Activated CD4-positive, CD25-positive, alpha-beta regulatory T cell treated with anti-CD3 and anti-CD28 coated beads, Interleukin-2, amount 50 U/mL, for 16 hours (primary cell): ENCODE data around the gene ZMIZ1.

ENCODE experiments used
- DNase-seq: peaks from one replicate; pipeline ENCODE4 v3.0.0-alpha.2; 2020; ENCODE audit warnings: low read depth, low spot score

The ZMIZ1 gene

GRCh38 chr10:79116368-79116767, 47.6 kb downstream of the ZMIZ1 start:
- no peak for DNase-seq

- no peak for DNase-seq
These were observed 48.3 kb downstream of the ZMIZ1 start for GRCh38 chr10:79116801-79117723.

- DNase-seq = no peak
These were observed 49.8 kb downstream of the ZMIZ1 start for GRCh38 chr10:79118286-79119202.

GRCh38 chr10:79119306-79119705, 50.5 kb downstream of the ZMIZ1 start:
- no peak for DNase-seq

- no peak for DNase-seq
These were observed 54.8 kb downstream of the ZMIZ1 start for GRCh38 chr10:79123547-79123963.

- no peak for DNase-seq
These were observed 55.3 kb downstream of the ZMIZ1 start for GRCh38 chr10:79124066-79124465.

- no peak for DNase-seq
These were observed 56.3 kb downstream of the ZMIZ1 start for GRCh38 chr10:79125092-79125491.

- DNase-seq = no peak
These were observed 57.8 kb downstream of the ZMIZ1 start for GRCh38 chr10:79126351-79127080.

GRCh38 chr10:79127151-79127961, 58.6 kb downstream of the ZMIZ1 start:
- no peak for DNase-seq

- no peak for DNase-seq
These were observed 59.6 kb downstream of the ZMIZ1 start for GRCh38 chr10:79128241-79128922.

- DNase-seq = no peak
These were observed 60.1 kb downstream of the ZMIZ1 start for GRCh38 chr10:79128923-79129305.

- DNase-seq = no peak
These were observed 60.7 kb downstream of the ZMIZ1 start for GRCh38 chr10:79129361-79129997.

- no peak for DNase-seq
These were observed 61.5 kb downstream of the ZMIZ1 start for GRCh38 chr10:79130255-79130654.

GRCh38 chr10:79130846-79131245, 62.1 kb downstream of the ZMIZ1 start:
- DNase-seq = no peak

- DNase-seq = no peak
These were observed 63.3 kb downstream of the ZMIZ1 start for GRCh38 chr10:79131836-79132631.

- DNase-seq = no peak
These were observed 64.1 kb downstream of the ZMIZ1 start for GRCh38 chr10:79132681-79133381.

GRCh38 chr10:79133416-79133815, 64.7 kb downstream of the ZMIZ1 start:
- DNase-seq = no peak

GRCh38 chr10:79135790-79136189, 67.0 kb downstream of the ZMIZ1 start:
- DNase-seq = no peak
